Measurements from ENCODE around the gene CYP2W1.
"Not testable (repeated sequence)": the region's sequence is repeated elsewhere in the genome, so short reads cannot be mapped to it uniquely, and the experiment has no call there.

The CYP2W1 gene

GRCh38 chr7:997404-998395 is 14.7 kb downstream of the CYP2W1 start:
- DNase-seq (ENCODE audit: low read depth), result no peak
- TF ChIP-seq CTCF (IDR thresholded peaks at IDR 0.05; ENCODE audit: low read length, missing control alignments), result no peak
- no peak overlapping the region for H3K4me3 ChIP-seq (replicated peaks; ENCODE audit: low read depth, low read length)

- TF ChIP-seq CTCF (IDR thresholded peaks at IDR 0.05; ENCODE audit: low read length, missing control alignments), result no peak
- DNase-seq (ENCODE audit: low read depth), result no peak
Measured at GRCh38 chr7:999149-999879, 16.3 kb downstream of the CYP2W1 start.

GRCh38 chr7:999941-1000935 is 17.3 kb downstream of the CYP2W1 start:
- no peak for DNase-seq (ENCODE audit: low read depth)
- no peak for TF ChIP-seq CTCF (IDR thresholded peaks at IDR 0.05; ENCODE audit: low read length, missing control alignments)
- no peak overlapping the region for H3K4me3 ChIP-seq (replicated peaks; ENCODE audit: low read depth, low read length)

More at GRCh38 chr7:999149-999879, 16.3 kb downstream of the CYP2W1 start:
- H3K4me3 ChIP-seq (replicated peaks; ENCODE audit: low read depth, low read length), result no peak overlapping the region

- DNase-seq (ENCODE audit: low read depth); H3K4me3 ChIP-seq (replicated peaks; ENCODE audit: low read depth, low read length): not testable (repeated sequence)
Measured at GRCh38 chr7:1001069-1001770, 18.2 kb downstream of the CYP2W1 start.

GRCh38 chr7:1002026-1002425 is 19.0 kb downstream of the CYP2W1 start:
- not testable (repeated sequence) for DNase-seq (ENCODE audit: low read depth); H3K4me3 ChIP-seq (replicated peaks; ENCODE audit: low read depth, low read length)

GRCh38 chr7:1002445-1002844 is 19.5 kb downstream of the CYP2W1 start:
- not testable (repeated sequence) for H3K4me3 ChIP-seq (replicated peaks; ENCODE audit: low read depth, low read length); DNase-seq (ENCODE audit: low read depth)

- H3K4me3 ChIP-seq (replicated peaks; ENCODE audit: low read depth, low read length), result no peak overlapping the region
- no peak for TF ChIP-seq CTCF (IDR thresholded peaks at IDR 0.05; ENCODE audit: low read length, missing control alignments)
- DNase-seq (ENCODE audit: low read depth), result no peak
Measured at GRCh38 chr7:1004018-1004852, 21.3 kb downstream of the CYP2W1 start.

Measured in fibroblast of pulmonary artery (primary cell).